GM12864 (cell line): Measurements from ENCODE around the gene SLC39A11.

Experiments used
- DNase-seq: peaks from one replicate; pipeline ENCODE4 v3.0.0-alpha.2; 2011; ENCODE audit warnings: low read depth
- H3K4me3 ChIP-seq: 2 replicates; pipeline ENCODE4 v1.5.1; 2011; ENCODE audit warnings: mild to moderate bottlenecking, low read depth, low read length, control low read depth
- CTCF ChIP-seq: IDR thresholded peaks from 2 replicates; pipeline ENCODE4 v1.5.1; 2011; ENCODE audit warnings: low read depth, mild to moderate bottlenecking, moderate library complexity, low read length, control low read depth, inconsistent platforms; ENCODE audit errors: missing control alignments

Gene SLC39A11

GRCh38 chr17:73029021-73029420 is 63.5 kb downstream of the SLC39A11 start:
- DNase-seq: no peak
- H3K4me3 ChIP-seq: no peak overlapping the region
- no peak for TF ChIP-seq CTCF

GRCh38 chr17:73028299-73028755 is 64.2 kb downstream of the SLC39A11 start:
- DNase-seq: no peak
- TF ChIP-seq CTCF: no peak
- H3K4me3 ChIP-seq: no peak overlapping the region

- no peak overlapping the region for H3K4me3 ChIP-seq
- no peak for TF ChIP-seq CTCF
- no peak for DNase-seq
Observed at GRCh38 chr17:73027130-73027741, 65.3 kb downstream of the SLC39A11 start.

GRCh38 chr17:73025041-73025560 is 67.4 kb downstream of the SLC39A11 start:
- no peak for DNase-seq
- no peak overlapping the region for H3K4me3 ChIP-seq
- TF ChIP-seq CTCF: no peak

- no peak for DNase-seq
- H3K4me3 ChIP-seq: no peak overlapping the region
- no peak for TF ChIP-seq CTCF
Observed at GRCh38 chr17:73023759-73024158, 68.7 kb downstream of the SLC39A11 start.

GRCh38 chr17:73022694-73023093 is 69.8 kb downstream of the SLC39A11 start:
- DNase-seq: no peak

More at GRCh38 chr17:73022694-73023093, 69.8 kb downstream of the SLC39A11 start:
- no peak for TF ChIP-seq CTCF
- H3K4me3 ChIP-seq: no peak overlapping the region
